KG1 (cell line): ENCODE data around the gene SLC30A4.
"Not testable (repeated sequence)": the region's sequence is repeated elsewhere in the genome, so short reads cannot be mapped to it uniquely, and the experiment has no call there.

Experiments used
- DNase-seq: peaks from one replicate; lab custom pipeline; 2025; lab: John Stamatoyannopoulos, UW

The SLC30A4 gene, protein sequence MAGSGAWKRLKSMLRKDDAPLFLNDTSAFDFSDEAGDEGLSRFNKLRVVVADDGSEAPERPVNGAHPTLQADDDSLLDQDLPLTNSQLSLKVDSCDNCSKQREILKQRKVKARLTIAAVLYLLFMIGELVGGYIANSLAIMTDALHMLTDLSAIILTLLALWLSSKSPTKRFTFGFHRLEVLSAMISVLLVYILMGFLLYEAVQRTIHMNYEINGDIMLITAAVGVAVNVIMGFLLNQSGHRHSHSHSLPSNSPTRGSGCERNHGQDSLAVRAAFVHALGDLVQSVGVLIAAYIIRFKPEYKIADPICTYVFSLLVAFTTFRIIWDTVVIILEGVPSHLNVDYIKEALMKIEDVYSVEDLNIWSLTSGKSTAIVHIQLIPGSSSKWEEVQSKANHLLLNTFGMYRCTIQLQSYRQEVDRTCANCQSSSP

DNA sequence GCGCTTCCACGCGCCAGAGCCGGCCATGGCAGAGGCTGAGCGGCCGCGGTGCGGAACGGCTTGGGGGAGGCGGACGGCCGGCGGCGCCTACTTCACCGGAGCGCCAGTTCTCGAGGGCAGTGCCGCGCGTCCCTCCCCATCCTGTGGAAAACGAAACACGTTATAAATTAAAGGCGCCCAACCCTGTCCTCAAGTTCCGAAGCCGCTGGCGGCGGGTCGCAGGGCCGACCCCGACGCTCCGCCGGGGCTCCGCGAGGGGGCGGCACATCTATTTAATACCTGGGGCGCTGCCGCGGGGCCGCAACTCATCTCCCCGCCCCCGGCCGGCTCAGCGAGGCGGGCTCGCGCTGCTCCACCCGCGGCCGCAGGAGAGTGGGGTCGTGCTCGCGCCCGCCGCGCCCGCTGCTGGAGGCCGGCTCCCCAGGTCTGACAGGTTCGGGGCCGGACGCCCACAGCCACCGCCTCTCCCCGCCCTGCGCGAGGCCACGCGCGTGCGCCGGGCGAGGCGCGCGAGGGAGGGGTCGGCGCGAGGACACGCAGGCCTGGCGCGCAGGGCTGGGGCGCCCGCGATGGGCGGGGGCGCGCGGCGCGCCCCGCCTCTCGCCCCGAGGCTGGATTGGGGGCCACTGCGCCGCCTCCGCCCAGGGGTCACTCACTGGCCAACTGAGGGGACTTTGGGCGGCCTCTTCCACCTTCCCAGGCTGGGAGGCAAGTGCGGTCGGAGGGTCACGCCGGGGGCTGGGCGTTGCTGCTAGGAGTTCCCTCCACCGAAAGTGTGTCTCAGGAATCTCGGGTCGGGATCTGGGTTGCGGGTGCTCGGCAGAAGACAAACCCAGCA, at the start of gene SLC30A4:
SLC30A4 (minus strand) TSS at position 428 of the 838 bp plus-strand sequence; CDS start at position 27, 401 bp downstream.
- no peak for DNase-seq

DNA sequence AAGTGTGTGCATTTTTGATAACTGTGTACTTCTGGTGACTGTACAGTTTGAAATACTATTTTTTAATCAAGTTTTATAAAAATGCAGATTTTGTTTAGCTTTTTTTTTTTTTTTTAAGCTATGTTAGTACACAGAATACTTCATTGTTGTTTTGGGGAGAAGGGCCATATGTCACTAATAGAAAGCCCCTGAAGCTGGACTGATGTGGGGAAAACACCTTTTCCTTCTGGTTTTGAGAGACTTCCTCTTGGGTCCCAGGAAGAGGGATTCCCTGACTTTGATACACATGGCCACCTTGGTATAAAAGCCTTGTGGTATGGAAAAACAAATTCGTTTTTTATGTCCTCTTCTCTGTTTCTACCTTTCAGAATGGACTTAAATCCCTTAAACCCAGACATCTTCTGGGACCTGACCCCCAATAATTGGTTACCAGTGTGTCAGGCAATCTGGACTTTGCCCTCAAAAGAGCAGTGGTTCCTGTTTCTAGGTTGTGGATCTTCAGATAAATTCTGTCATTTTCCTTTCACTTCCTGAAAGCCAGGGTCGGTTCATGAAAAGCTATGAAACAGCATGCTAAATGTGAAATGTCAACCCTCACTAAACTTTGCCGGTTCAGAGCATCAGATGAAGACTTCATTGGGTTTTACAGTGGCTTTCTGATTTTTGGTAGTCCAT, 33.5 kb upstream of the SLC30A4 start:
- DNase-seq, result no peak

DNA sequence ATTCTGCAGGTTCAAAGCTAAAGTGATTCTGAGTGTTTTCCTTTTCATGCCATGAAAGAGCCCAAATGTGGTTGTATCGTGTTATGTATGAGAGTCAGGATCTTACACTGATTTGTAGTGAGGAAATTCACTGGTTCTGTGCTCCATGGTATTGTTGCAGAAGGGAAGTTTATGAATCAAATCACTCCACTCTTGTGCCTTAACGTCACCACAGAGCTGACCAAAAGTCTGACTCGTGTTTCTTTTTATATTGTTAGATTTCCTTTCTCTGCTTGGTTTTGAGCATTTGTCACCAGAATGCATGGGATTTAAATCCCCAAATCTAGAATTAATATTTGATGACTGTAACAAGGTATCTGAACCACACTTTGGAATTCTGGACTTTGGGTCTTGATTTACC, 29.1 kb upstream of the SLC30A4 start:
- DNase-seq, result no peak

DNA sequence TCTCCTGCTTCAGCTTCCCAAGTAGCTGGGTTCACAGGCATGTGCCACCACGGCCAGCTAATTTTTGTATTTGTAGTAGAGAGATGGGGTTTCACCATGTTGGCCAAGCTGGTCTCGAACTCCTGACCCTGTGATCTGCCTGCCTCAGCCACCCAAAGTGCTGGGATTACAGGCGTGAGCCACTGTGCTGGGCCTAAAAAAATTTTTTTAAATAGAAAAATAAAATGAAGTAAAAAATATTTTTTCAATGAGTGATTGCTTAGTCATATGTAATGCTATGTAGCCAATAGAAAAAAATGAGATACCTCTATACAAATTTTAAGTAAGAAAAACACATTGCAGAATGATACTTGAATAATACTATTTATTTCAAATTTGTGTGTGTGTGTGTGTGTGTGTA, 27.9 kb upstream of the SLC30A4 start:
- no peak for DNase-seq

DNA sequence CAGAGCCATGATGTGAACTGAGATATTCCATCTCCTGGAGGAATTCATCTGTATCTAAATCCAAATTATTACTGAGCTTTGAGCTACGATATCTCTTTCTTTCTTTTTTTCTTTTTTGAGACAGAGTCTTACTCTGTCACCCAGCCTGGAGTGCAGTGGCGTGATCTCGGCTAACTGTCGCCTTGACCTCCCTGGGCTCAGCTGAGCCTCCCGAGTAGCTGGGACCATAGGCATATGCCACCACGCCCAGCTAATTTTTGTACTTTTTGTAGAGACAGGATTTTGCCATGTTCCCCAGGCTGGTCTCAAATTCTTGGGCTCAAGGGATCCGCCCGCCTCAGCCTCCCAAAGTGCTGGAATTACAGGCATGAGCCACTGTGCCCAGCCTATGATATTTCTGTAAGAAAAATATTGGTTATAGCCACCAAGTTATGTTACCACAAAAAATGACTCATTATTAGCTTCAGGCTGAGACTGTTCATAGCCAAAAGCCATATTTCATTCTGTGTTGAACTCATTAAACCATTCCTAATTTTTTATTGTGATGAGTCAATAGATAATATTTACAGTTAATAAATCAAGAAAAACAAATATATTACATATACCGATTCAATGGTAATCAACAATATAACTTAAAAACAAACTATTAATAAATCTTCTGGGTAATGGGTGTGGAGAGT, 27.1 kb upstream of the SLC30A4 start:
- DNase-seq, result no peak

DNA sequence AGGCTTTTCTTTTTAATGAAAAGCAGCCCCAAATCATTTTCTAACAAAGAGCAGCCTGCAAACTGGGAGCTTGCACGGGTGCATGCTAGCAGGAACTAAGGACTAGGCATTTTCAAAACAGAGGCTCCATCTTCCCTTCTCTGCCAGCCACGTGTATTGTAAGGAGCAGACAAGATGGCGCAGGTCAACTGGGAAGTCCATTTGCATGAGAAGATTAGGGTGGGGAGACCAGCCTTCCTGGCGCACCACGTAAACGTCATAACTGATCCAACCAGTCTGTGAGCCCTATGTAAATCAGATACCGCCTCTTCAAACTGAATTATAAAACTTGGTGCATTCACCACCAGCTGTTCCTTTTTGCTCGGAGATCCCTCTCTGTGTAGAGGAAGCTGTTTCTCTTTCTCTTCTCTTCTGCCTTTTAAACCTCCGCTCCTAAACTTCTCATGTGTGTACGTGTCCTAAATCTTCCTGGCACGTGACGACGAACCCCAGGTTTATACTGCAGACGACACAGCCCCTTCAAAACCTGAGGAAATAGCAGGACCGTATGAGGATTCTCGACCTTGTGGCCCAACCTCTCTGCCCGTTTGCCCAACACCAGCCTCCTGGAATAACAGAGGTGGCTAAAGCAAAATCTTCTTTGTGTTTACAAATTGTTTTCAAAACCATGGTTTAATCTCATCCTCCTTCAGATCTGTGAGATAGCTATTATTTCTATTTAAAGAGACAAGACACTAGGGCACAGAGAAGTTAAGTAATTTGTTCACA, 26.4 kb upstream of the SLC30A4 start:
- no peak for DNase-seq

DNA sequence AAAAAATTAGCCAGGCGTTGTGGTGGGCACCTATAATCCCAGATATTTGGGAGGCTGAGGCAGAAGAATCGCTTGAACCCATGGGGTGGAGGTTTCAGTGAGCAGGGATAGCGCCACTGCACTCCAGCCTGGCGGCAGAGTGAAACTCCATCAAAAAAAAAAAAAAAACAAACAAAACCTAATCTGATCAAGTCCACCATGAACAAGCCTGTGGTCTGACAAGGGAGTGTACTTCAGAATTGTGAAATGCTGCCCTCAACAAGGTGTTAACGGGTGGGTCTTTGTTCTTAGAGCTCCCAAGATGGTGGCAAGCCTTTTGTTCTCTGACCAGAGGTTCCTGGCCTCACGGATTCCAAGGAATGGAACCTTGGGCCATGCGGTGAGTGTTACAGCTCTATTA, 24.2 kb upstream of the SLC30A4 start:
- DNase-seq, result no peak

DNA sequence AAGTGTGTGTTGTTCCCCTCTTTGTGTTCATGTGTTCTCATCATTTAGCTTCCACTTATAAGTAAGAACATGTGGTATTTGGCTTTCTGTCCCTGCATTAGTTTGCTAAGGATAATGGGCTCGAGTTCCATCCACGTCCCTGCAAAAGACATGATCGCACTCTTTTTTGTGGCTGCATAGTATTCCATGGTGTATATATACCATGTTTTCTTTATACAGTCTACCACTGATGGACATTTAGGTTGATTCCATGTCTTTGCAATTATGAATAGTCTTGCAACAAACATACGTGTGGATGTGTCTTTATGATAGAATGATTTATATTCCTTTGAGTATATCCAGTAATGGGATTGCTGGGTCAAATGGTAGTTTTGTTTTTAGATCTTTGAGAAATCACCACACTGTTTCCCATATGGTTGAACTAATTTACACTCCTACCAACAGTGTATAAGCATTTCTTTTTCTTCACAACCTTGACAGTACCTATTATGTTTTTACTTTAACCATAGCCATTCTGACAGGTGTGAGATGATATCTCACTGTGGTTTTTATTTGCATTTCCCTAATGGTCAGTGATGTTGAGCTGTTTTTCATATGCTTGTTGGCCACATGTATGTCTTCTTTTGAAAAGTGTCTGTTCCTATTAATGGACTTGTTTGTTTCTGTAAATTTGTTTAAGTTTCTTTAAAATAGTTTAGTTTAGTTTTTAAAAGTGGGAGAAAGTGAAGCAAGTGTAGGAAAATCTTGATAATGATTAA, 21.9 kb upstream of the SLC30A4 start:
- no peak for DNase-seq

DNA sequence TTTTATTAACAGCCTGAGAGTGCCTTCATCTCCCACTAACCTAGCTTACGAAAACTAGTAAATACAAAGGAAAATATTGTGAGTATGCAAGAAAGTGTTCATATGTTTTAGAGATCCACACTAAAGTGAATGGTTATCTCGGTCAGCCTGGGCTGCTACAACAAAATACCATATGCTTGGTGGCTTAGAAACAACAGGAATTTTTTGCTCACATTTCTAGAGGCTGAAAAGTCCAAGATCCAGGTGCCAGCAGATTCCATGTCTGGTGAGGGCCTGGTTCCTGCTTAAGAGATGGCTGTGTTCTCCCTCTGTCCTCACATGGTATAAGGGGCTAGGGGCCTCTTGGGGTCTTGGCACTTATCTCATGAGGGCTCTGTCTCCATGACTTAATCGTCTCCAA, 20.5 kb upstream of the SLC30A4 start:
- no peak for DNase-seq

DNA sequence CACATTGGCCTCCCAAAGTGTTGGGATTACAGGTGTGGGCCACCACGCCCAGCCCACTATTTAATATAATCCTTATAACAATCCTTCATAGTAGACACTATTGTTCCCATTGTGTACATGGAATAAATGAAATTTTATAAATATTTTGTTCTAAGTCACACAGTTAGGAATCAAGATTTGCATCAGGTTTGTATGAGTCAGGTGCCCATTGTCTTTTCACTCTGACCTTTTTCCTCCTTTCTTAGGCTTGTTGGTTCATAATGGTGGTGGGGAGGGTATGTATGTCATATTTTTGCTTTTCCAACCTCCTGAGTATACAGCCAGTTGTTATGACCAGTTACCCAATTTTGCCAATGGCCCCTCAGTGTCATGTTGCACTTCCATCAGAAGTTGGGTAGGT, 18.0 kb upstream of the SLC30A4 start:
- DNase-seq, result no peak

DNA sequence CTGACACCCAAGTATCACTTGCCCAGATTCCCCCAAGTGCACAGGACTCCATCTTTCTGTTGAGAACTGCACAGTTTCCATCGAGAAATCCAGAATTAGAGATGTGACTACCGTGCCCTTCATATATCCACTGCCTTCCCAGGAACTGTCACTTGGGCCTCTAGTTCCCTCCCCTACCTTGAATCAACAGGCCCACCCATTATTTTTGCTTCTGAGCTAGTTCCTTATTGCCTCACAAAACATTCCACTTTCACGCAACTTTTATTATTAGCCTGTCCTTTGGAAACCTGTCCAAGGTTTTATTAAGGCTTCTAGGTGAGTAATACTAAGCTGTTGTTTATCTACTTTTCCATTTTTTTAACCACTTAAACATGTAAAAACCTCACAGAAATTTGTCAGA, 17.1 kb upstream of the SLC30A4 start:
- DNase-seq, result no peak

DNA sequence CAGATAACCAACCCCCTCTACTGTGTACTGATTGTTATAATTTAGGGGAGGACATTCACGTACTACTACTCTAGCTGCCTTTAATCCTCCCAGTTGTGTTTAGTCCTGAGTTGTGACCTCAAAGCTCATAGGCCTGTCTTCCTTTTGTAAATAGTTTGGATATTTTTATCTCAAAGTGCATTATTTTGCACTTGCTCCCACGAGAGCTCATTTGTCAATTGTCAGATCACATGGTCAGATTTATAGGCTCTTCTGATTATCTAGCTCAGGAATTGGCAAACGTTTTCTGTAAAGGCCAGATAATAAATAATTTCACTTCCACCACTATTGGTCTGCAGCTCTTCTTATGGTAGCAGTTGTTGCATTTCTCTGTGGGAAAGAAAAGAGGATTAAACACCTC, 14.4 kb upstream of the SLC30A4 start:
- DNase-seq, result no peak

DNA sequence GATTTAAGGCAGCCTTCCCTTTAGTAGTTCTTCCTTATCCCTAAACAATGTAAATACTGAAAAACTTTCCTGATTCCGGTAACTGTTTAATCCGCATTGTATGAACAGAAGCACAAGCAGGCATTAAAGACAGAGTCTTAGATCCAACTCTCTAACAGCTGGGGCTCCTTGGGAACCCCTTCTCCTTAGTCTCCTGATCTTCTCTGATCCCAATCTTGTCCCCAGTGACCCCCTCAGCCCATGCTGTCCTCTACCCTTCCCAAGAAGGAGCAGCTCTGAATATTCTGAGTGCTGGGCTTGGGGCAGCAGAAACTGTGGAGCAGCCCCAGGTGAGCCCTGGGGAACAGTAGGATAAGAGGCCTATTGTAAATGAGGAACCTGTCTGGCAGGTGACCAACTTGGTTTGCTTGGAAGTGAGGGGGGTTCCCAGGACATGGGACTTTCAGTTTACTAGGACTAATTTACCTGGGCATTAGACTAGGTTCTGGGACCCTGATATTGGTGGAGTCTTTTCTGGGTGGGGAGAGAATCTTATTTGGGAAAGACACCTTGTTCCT, 13.0 kb upstream of the SLC30A4 start:
- no peak for DNase-seq

DNA sequence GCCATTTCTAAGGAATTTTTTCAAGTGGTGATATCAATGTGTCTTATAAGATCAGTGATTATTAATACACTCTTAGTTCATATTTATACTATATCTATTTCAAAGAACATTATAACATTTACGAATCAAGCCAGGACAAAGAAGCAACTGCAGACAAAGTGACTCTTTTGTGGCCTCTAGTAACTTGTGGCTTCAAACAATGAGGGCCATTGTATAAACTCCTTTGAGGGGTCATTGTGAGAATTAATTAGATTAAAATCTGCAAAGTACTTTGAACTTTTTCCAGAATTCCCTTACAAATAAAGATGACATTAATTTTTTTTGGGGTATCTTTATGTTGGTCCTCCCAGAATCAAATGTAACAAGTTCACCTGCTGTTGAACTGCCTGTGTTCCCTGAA, 12.3 kb upstream of the SLC30A4 start:
- DNase-seq, result no peak

DNA sequence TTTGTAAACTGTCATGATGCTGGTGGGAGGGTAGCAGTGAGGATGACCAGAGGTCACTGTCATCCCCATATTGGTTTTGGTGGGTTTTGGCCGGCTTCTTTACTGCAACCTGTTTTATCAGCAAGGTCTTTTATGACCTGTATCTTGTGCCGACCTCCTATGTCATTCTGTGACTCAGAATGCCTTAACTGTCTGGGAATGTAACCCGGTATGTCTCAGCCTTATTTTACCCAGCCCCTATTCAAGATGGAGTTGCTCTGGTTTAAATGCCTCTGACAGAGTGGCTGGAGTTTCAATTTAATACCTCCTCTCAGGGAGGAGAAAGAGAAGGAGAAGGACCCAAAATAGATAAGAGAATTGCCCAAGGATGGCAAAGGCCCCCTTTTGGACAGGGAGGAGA, 10.3 kb upstream of the SLC30A4 start:
- DNase-seq, result not testable (repeated sequence)

DNA sequence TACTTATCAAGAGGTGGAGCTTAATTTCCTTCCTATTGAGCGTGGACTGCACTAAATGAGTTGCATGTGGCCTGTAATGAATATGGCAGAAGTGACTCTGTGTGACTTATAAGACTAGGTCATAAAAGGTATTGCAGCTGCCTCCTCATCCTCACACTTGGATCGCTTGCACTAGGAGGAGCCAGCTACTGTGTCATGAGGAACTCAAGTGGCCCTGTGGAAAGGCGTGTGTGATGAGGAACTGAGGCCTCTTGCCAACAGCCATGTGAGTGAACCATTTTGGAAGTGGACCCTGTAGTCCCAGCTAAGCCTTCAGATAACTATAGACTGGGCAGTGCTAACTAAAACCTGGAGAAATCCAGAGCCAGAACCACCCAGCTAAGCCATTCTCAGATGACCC, 7.1 kb upstream of the SLC30A4 start:
- DNase-seq, result no peak

DNA sequence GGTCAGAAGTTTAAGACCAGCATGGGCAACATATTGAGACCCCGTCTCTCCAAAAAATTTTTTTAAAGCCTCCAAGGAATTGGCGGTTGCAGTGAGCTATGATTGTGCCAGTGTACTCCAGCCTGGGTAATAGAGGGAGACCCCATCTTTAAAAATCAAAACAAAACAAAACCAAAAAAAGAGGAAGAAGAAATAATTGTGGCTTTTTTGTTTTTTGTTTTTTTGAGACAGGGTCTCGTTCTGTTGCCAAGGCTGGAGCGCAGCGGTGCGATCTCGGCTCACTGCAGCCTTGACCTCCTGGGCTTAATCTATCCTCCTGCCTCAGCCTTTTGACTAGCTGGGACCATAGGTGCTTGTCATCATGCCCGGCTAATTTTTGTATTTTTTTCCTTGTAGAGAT, 4.5 kb upstream of the SLC30A4 start:
- DNase-seq, result no peak

DNA sequence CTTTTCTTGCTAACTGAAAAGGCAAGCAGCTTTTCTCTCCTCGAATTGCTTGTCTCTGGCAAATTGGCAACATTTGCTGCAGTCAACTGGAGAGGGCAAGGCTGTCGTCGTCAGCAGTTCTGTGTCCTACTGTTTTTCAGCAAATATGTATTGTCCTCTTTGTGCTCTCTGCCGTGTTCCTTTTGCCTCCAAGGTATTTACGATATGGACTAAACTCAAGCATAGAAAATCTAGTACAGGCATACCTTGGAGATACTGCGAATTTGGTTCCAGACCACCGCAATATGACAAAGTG, 558 bp upstream of the SLC30A4 start:
- no peak for DNase-seq

DNA sequence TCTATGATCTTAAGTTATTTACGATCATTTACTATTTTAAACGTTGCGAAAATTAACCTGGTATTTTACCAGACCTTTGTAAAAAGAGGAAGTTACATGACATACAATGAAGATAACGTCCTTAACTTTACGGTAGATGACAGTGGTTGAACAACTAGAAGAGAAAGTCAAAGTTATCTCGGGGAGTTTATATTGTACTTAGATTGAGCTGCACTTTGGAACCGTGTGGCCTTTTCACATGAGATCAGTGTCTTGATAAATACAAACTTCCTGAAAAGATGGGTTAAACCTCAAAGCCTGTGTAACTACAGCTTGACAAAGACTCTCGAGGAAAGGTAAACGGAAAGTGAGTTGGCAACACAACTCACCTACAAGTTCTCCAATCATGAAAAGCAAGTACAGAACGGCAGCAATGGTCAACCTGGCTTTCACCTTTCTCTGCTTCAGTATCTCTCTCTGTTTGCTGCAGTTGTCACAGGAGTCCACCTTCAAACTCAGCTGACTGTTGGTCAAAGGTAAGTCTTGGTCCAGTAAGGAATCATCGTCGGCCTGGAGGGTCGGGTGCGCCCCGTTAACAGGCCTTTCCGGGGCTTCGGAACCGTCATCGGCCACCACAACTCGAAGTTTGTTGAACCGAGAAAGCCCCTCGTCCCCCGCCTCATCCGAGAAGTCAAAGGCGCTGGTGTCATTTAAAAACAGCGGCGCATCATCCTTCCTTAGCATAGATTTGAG, 793 bp downstream of the SLC30A4 start:
- DNase-seq, result no peak

DNA sequence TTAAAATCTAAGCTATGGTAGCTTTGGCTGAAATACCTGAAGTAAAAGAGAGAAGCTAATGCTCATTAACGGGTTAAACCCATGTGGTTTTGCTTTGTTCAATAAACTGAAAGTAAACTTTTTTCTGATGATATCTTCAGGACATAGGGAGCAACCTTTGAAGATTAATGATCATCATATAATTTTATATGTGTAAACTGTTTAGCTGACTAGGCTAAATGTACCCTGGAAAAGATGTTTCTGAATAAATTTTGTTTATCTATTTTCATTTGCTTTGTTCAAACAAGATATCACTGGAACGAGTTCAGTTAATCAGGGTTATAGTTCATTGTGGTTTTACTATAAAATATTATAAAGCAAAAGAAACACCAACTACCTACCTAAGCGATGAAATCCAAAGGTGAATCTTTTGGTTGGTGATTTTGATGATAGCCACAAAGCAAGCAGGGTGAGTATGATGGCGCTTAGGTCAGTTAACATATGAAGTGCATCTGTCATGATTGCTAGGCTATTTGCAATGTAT, 11.7 kb downstream of the SLC30A4 start:
- DNase-seq, result no peak
